Heart left ventricle (tissue), 13 donors: ENCODE data around the gene GPATCH1.

Experiments
- CTCF ChIP-seq, 12 donors: fragments of 200-600 bp; sonication (generic) in 4 of 12; IDR thresholded peaks; one replicate each; pipeline versions ENCODE4 v1.5.0 to v1.8.0; 2018 to 2022; ENCODE audit warnings: antibody characterized with exemption in 12 of 12, mild to moderate bottlenecking in 5 of 12
- POLR2A ChIP-seq, 2 donors: fragments of 450-650 bp; IDR thresholded peaks; one replicate each; pipeline ENCODE4 v1.6.1; 2017; ENCODE audit warnings: antibody characterized with exemption in 2 of 2, mild to moderate bottlenecking in 2 of 2, moderate library complexity in 2 of 2
- donor health status: ischemic (EF 13 %, LVEDD 7.1; RV severe dilation, severe dysfunction).
- donor health status: DM: no; HTN: yes; CAD: no.
- donor health status: DM: no; HTN: no; CAD: no.
- donor health status: ischemic (EF 25% LVEDD 6.9; RV normal size, moderate dysfunction).
- donor health status: ischemic (EF 25% LVEDD 5.7; RV mildly dilated, moderate dysfunction).
- donor health status: ischemic (EF 35%, LVEDD 5.7; RV mildly dilated, moderate dysfunction).
- donor health status: nonischemic (EF 11% LVEDD 7.7; RV severe dilation, severe dysfunction).
- donor health status: DM: yes; HTN: yes; CAD: no.
- donor health status: PGD.
- donor health status: ischemic (EF 29% LVEDD 5.4; RV normal size, mild dysfunction).
- donor health status: nonischemic (EF 23%, LVEDD 6.1; RV moderate dilation, normal function).

- no peak for TF ChIP-seq POLR2A (IDR thresholded peaks at IDR 0.05)
- TF ChIP-seq CTCF (IDR thresholded peaks at IDR 0.05), result no peak
Measured at GRCh38 chr19:33168528-33168927, 87.5 kb downstream of the GPATCH1 start.
